Measurements from ENCODE around the gene TGFBR3. TPM values are rescaled to one million over a fixed set of nuclear protein-coding genes. Genes with fewer than 3 reads are reported as not detected.

TGFBR3 gene
- total and polyA plus RNA-seq, 2 of the 4 experiments (the other 2 are of a cell fraction) = 3.0 to 11.3 TPM

GRCh38 chr1:91745640-91746373 lies 140.1 kb downstream of the TGFBR3 start:
- no peak overlapping the region for H3K4me2 ChIP-seq (ENCODE audit: low read depth, low read length)
- no peak overlapping the region for H3K18ac ChIP-seq (ENCODE audit: low read depth, low read length)
- peaks cover 12% of the 10 kb centered on the region; the same call in 1 of the 2 replicates for H3K9me1 ChIP-seq (ENCODE audit: insufficient read depth, low read length)
- in situ Hi-C loops (cut with MboI; ENCODE audit: low sequenced_read_pairs) = no loop called here
- no peak overlapping the region for H3K9ac ChIP-seq (ENCODE audit: low read depth, low read length)
- no peak overlapping the region for H4K8ac ChIP-seq (ENCODE audit: low read depth in 2 of 2, low read length in 2 of 2)
- peaks cover 0 to 2% of the 10 kb centered on the region in 2 experiments; a peak in 2 of 4 replicates for H3K79me1 ChIP-seq (ENCODE audit: low read depth in 1 of 2, low read length in 2 of 2)
- H3K9me3 ChIP-seq (ENCODE audit: control insufficient read depth, insufficient read depth, low read length) = peaks cover 7% of the 10 kb centered on the region
- H4K5ac ChIP-seq (ENCODE audit: low read depth, low read length) = no peak overlapping the region
- DNase-seq (no peak), ATAC-seq (ENCODE audit: low read depth) (no peak)
- no peak overlapping the region for H2AK9ac ChIP-seq (replicated peaks; ENCODE audit: low read depth, low read length, poor library complexity)
- no peak overlapping the region for H2BK20ac ChIP-seq (ENCODE audit: low read depth, low read length)
- no peak overlapping the region for H3K4me3 ChIP-seq (ENCODE audit: insufficient read depth, low read depth, low read length)
- H2BK5ac ChIP-seq (ENCODE audit: low read depth, low read length, poor library complexity, severe bottlenecking) = no peak overlapping the region
- peaks cover 5% of the 10 kb centered on the region for H3K4me1 ChIP-seq (ENCODE audit: control insufficient read depth, insufficient read depth, low read length)
- TF ChIP-seq RAD21 (IDR thresholded peaks at IDR 0.05; ENCODE audit: low read length) (no peak), MAFK (IDR thresholded peaks at IDR 0.05; ENCODE audit: low read depth, low read length) (no peak), CEBPB (IDR thresholded peaks at IDR 0.05; ENCODE audit: low read depth, low read length) (no peak), CTCF (conservative IDR thresholded peaks at IDR 0.05; ENCODE audit: low read depth, low read length) (no peak), RCOR1 (IDR thresholded peaks at IDR 0.05; ENCODE audit: insufficient replicate concordance, low read length) (no peak), BHLHE40 (IDR thresholded peaks at IDR 0.05; ENCODE audit: low read depth, low read length) (no peak), NFE2L2 (IDR thresholded peaks at IDR 0.05; ENCODE audit: low read depth, low read length) (no peak), SMC3 (IDR thresholded peaks at IDR 0.05; ENCODE audit: low read depth, low read length) (no peak), ELK1 (IDR thresholded peaks at IDR 0.05; ENCODE audit: borderline replicate concordance, low read depth, low read length) (no peak), FOS (IDR thresholded peaks at IDR 0.05; ENCODE audit: low read depth, low read length) (no peak), RFX5 (IDR thresholded peaks at IDR 0.05; ENCODE audit: low read depth, low read length) (no peak)
- TF ChIP-seq, protein P1, sequence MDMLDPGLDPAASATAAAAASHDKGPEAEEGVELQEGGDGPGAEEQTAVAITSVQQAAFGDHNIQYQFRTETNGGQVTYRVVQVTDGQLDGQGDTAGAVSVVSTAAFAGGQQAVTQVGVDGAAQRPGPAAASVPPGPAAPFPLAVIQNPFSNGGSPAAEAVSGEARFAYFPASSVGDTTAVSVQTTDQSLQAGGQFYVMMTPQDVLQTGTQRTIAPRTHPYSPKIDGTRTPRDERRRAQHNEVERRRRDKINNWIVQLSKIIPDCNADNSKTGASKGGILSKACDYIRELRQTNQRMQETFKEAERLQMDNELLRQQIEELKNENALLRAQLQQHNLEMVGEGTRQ (IDR thresholded peaks at IDR 0.05; ENCODE audit: low read depth, low read length) = no peak
- H2BK15ac ChIP-seq (ENCODE audit: low read depth, low read length) = no peak overlapping the region
- no peak overlapping the region for H3K27ac ChIP-seq (ENCODE audit: insufficient read depth, low read length)
- H3K56ac ChIP-seq (ENCODE audit: extremely low read depth, insufficient read depth, low read length) = no peak overlapping the region
- H3K36me3 ChIP-seq (ENCODE audit: control insufficient read depth, insufficient read depth, low read length) = peaks cover 7% of the 10 kb centered on the region; the same call in 1 of the 2 replicates
- POLR2A ChIA-PET (ENCODE audit: unreplicated experiment) = no interaction called here
- H3K4ac ChIP-seq (ENCODE audit: low read depth, low read length) = no peak overlapping the region
- no peak overlapping the region for H2AFZ ChIP-seq (replicated peaks; ENCODE audit: low read length, poor library complexity)
- CTCF ChIA-PET = no interaction called here
- no TSS peak for BruUV-seq (replicated peaks)
- H3K23ac ChIP-seq (ENCODE audit: low read depth, low read length) = no peak overlapping the region
- no peaks in the 10 kb centered on the region; the same call in 1 of the 2 replicates for H4K20me1 ChIP-seq (ENCODE audit: insufficient read depth, low read length)
- no peak overlapping the region for H3K14ac ChIP-seq (replicated peaks; ENCODE audit: low read depth, low read length)
- no peak overlapping the region for H2AK5ac ChIP-seq (ENCODE audit: low read depth, low read length)
- no peak overlapping the region for H2BK120ac ChIP-seq (ENCODE audit: low read depth, low read length)
- WGBS, 2 experiments (ENCODE audit: extremely low coverage in 2 of 2, insufficient read length in 1 of 2) = no CpG with 5 or more reads among the region's 5 CpGs
- H4K91ac ChIP-seq (ENCODE audit: insufficient read depth, low read depth, low read length) = no peak overlapping the region
- dilution Hi-C loops (cut with HindIII; ENCODE audit: low sequenced_read_pairs, unreplicated experiment) = no loop called here
- no peaks in the 10 kb centered on the region for H3K27me3 ChIP-seq (ENCODE audit: control insufficient read depth, insufficient read depth, low read length)
- intact Hi-C loops (cut with micrococcal nuclease) = no loop called here
